Activated CD8-positive, alpha-beta T cell treated with anti-CD3 and anti-CD28 coated beads for 36 hours (primary cell): ENCODE results near the gene ATN1. TPM values are rescaled to one million over a fixed set of nuclear protein-coding genes. Genes with fewer than 3 reads are reported as not detected.
A peak's percentile ranks its signal among the peaks of the same experiment; 100 is the strongest.

ENCODE experiments used
- ATAC-seq: fragments of 200-7000 bp; cut with Tn5 transposase; one replicate; pipeline ENCODE4 v1.10.0; 2021; ENCODE audit warnings: mild to moderate bottlenecking, moderate library complexity
- CTCF ChIA-PET: fragments of 350-600 bp; sonication (Branson Sonifier 250); formaldehyde crosslinking; loops from one replicate; lab custom pipeline; 2021; ENCODE audit warnings: antibody characterized with exemption; lab: Charles Lee
- POLR2A ChIA-PET: fragments of 350-600 bp; sonication (Branson Sonifier 250); formaldehyde crosslinking; loops from one replicate; lab custom pipeline; 2021; ENCODE audit warnings: antibody characterized with exemption; lab: Charles Lee
- DNase-seq: peaks from one replicate; pipeline ENCODE4 v3.0.0-alpha.2; 2020
- H3K27ac Mint-ChIP-seq: one replicate; pipeline ENCODE4 v1.8.0; 2021; ENCODE audit warnings: mild to moderate bottlenecking, mixed read lengths
- H3K27me3 Mint-ChIP-seq: one replicate; pipeline ENCODE4 v1.8.0; 2021; ENCODE audit warnings: mixed read lengths
- H3K36me3 Mint-ChIP-seq: one replicate; pipeline ENCODE4 v1.8.0; 2021; ENCODE audit warnings: low read depth, mixed read lengths
- H3K4me1 Mint-ChIP-seq: one replicate; pipeline ENCODE4 v1.8.0; 2021; ENCODE audit warnings: low read depth, mixed read lengths
- H3K4me3 Mint-ChIP-seq: one replicate; pipeline ENCODE4 v1.8.0; 2021; ENCODE audit warnings: mild to moderate bottlenecking, moderate library complexity, mixed read lengths
- H3K9me3 Mint-ChIP-seq: one replicate; pipeline ENCODE4 v1.8.0; 2021; ENCODE audit warnings: mixed read lengths
- CTCF ChIP-seq: fragments of 200-600 bp; IDR thresholded peaks from one replicate; pipeline ENCODE4 v1.8.0; 2022; ENCODE audit warnings: antibody characterized with exemption, mild to moderate bottlenecking
- intact Hi-C: fragments of 100-400 bp; cut with micrococcal nuclease; formaldehyde crosslinking; loops from one replicate; pipeline ENCODE4 v1.10.0; 2022
- total RNA-seq, 2 experiments: library from RNA; stranded (reverse); gene quantifications; one replicate each; pipeline ENCODE4 v1.2.3, GENCODE V29; 2021

The ATN1 gene
- total RNA-seq, 2 experiments from 2014 or later = 26.4 to 28.5 TPM

- intact Hi-C loops = no loop called here
- Mint-ChIP-seq H3K4me1 (peaks cover 69% of the 10 kb centered on the region), H3K9me3 (no peaks in the 10 kb centered on the region), H3K27ac (peak overlapping the region; percentile 82), H3K4me3 (no peak overlapping the region), H3K27me3 (no peaks in the 10 kb centered on the region), H3K36me3 (peaks cover 30% of the 10 kb centered on the region)
- no peak for TF ChIP-seq CTCF
- no peak for DNase-seq
- ChIA-PET CTCF (interaction anchor here (0.8 to 22.8 kb wide), 4 partner anchors 9 to 88 kb away, joined by 3 to 460 read pairs (median 3); no protein-coding TSS in a partner anchor), POLR2A (interaction anchor here (1.9 to 36.0 kb wide), 2 partner anchors 16 to 22 kb away, joined by 5 to 1266 read pairs; partner anchors contain the start of genes C12orf57, PTPN6 and RNU7-1)
- ATAC-seq = no peak
These were observed 5.0 kb downstream of the ATN1 start for GRCh38 chr12:6932766-6933165.

GRCh38 chr12:6934110-6934509 is 6.4 kb downstream of the ATN1 start:
- H3K36me3 Mint-ChIP-seq = peaks cover 29% of the 10 kb centered on the region
- DNase-seq (no peak), ATAC-seq (no peak)
- CTCF ChIA-PET = interaction anchor here (0.6 to 22.8 kb wide), 4 partner anchors 7 to 26 kb away, joined by 3 to 460 read pairs (median 56); partner anchors contain the start of gene ATN1
- no peak overlapping the region for H3K4me3 Mint-ChIP-seq
- POLR2A ChIA-PET = interaction anchor here (0.6 to 36.0 kb wide), 9 partner anchors 9 to 72 kb away, joined by 3 to 1266 read pairs (median 3); partner anchors contain the start of genes C12orf57, EMG1, PHB2 and PTPN6
- peak overlapping the region; percentile 75 for H3K27ac Mint-ChIP-seq
- H3K9me3 Mint-ChIP-seq = no peaks in the 10 kb centered on the region
- no peak for TF ChIP-seq CTCF
- intact Hi-C loops = no loop called here
- no peaks in the 10 kb centered on the region for H3K27me3 Mint-ChIP-seq
- H3K4me1 Mint-ChIP-seq = peaks cover 70% of the 10 kb centered on the region

GRCh38 chr12:6935371-6936193 is 7.8 kb downstream of the ATN1 start:
- ATAC-seq = no peak
- CTCF ChIA-PET = interaction anchor here (0.9 to 22.8 kb wide), 7 partner anchors 9 to 107 kb away, joined by 3 to 460 read pairs (median 26); partner anchors contain the start of genes ATN1 and SPSB2
- intact Hi-C loops = no loop called here
- peak overlapping the region; percentile 98 for H3K27ac Mint-ChIP-seq
- peak overlapping the region; percentile 83 for H3K4me3 Mint-ChIP-seq
- POLR2A ChIA-PET = interaction anchor here (0.8 to 36.0 kb wide), 8 partner anchors 9 to 82 kb away, joined by 3 to 1266 read pairs (median 9); partner anchors contain the start of genes ATN1, C12orf57, EMG1 and LRRC23
- H3K27me3 Mint-ChIP-seq = no peaks in the 10 kb centered on the region
- no peak for DNase-seq
- peaks cover 35% of the 10 kb centered on the region for H3K36me3 Mint-ChIP-seq
- H3K9me3 Mint-ChIP-seq = no peaks in the 10 kb centered on the region
- TF ChIP-seq CTCF = no peak
- H3K4me1 Mint-ChIP-seq = peaks cover 61% of the 10 kb centered on the region

- POLR2A ChIA-PET = interaction anchor here (1.3 to 36.0 kb wide), 6 partner anchors 10 to 82 kb away, joined by 3 to 1266 read pairs (median 50); partner anchors contain the start of genes ATN1, C12orf57, EMG1 and PHB2
- intact Hi-C loops = no loop called here
These were observed 8.5 kb downstream of the ATN1 start for GRCh38 chr12:6936194-6936635.

More at GRCh38 chr12:6936194-6936635, 8.5 kb downstream of the ATN1 start:
- no peak for TF ChIP-seq CTCF
- CTCF ChIA-PET = interaction anchor here (0.9 to 22.8 kb wide), 7 partner anchors 10 to 107 kb away, joined by 3 to 460 read pairs (median 26); partner anchors contain the start of genes ATN1 and SPSB2
- H3K4me3 Mint-ChIP-seq = peak overlapping the region; percentile 83
- H3K27ac Mint-ChIP-seq = peak overlapping the region; percentile 98
- DNase-seq (no peak), ATAC-seq (no peak)
- H3K36me3 Mint-ChIP-seq = peaks cover 35% of the 10 kb centered on the region
- no peaks in the 10 kb centered on the region for H3K9me3 Mint-ChIP-seq
- H3K27me3 Mint-ChIP-seq = no peaks in the 10 kb centered on the region
- H3K4me1 Mint-ChIP-seq = peaks cover 56% of the 10 kb centered on the region
